Cardiac fibroblast (primary cell): Measurements from ENCODE around the gene CANX.

ENCODE experiments used
- DNase-seq, 2 donors: peaks; one replicate each; pipeline versions ENCODE4 v3.0.0 to v3.0.0-alpha.2; 2010; ENCODE audit warnings: low read depth in 2 of 2
- H3K4me3 ChIP-seq, 2 donors: replicated peaks in 1 of 2; 1 replicate in 1 of 2; 2 replicates in 1 of 2; pipeline ENCODE4 v1.5.1; 2011; ENCODE audit warnings: low read depth in 2 of 2, low read length in 2 of 2, mild to moderate bottlenecking in 2 of 2, moderate library complexity in 1 of 2
- TF ChIP-seq, protein P1 (sequence below): IDR thresholded peaks from one replicate; pipeline ENCODE4 v1.5.1; 2011; ENCODE audit warnings: low read depth, mild to moderate bottlenecking, low read length, inconsistent platforms

The CANX gene

DNA sequence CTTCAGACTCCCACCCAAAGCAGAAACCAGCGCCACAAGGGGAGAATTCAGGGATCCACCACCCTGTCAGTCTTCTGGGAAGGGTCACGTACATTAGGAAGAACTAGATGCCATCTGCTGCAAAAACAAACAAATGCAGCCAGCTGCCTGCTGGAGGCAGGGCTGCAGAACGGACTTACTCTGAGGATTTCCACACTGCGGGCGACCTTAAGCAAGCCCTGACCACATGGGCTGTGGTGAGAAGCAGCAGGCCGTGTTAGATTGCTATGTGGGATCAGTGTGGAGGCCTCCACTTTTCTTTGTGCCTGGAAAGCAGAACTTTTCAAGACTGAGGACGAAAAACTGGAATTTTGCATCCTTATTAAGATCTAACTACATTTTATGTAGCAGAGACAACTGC lies 81.6 kb downstream of the CANX start:
- TF ChIP-seq, protein P1, sequence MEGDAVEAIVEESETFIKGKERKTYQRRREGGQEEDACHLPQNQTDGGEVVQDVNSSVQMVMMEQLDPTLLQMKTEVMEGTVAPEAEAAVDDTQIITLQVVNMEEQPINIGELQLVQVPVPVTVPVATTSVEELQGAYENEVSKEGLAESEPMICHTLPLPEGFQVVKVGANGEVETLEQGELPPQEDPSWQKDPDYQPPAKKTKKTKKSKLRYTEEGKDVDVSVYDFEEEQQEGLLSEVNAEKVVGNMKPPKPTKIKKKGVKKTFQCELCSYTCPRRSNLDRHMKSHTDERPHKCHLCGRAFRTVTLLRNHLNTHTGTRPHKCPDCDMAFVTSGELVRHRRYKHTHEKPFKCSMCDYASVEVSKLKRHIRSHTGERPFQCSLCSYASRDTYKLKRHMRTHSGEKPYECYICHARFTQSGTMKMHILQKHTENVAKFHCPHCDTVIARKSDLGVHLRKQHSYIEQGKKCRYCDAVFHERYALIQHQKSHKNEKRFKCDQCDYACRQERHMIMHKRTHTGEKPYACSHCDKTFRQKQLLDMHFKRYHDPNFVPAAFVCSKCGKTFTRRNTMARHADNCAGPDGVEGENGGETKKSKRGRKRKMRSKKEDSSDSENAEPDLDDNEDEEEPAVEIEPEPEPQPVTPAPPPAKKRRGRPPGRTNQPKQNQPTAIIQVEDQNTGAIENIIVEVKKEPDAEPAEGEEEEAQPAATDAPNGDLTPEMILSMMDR: no peak
- H3K4me3 ChIP-seq: no peak overlapping the region
- DNase-seq: no peak
